SKM-1 treated with dmso at 0.1 percent for 144 hours (cell line): ENCODE results near the gene GREB1.

Experiments
- DNase-seq: peaks from one replicate; lab custom pipeline; 2025; ENCODE audit not compliant: unreplicated experiment; lab: John Stamatoyannopoulos, UW

Gene GREB1

GRCh38 chr2:11596801-11597200, 63.0 kb downstream of the GREB1 start:
- DNase-seq = no peak

GRCh38 chr2:11597538-11598225, 63.8 kb downstream of the GREB1 start:
- DNase-seq = no peak

- DNase-seq = no peak
These were observed 64.4 kb downstream of the GREB1 start for GRCh38 chr2:11598228-11598731.

GRCh38 chr2:11602563-11603204, 68.8 kb downstream of the GREB1 start:
- no peak for DNase-seq

- DNase-seq = no peak
These were observed 76.9 kb downstream of the GREB1 start for GRCh38 chr2:11610624-11611242.

GRCh38 chr2:11611251-11611650, 77.4 kb downstream of the GREB1 start:
- no peak for DNase-seq

- no peak for DNase-seq
These were observed 78.8 kb downstream of the GREB1 start for GRCh38 chr2:11612553-11613215.

GRCh38 chr2:11613297-11613696, 79.5 kb downstream of the GREB1 start:
- no peak for DNase-seq

- no peak for DNase-seq
These were observed 81.4 kb downstream of the GREB1 start for GRCh38 chr2:11615209-11615608.

- DNase-seq = no peak
These were observed 82.3 kb downstream of the GREB1 start for GRCh38 chr2:11616097-11616687.

GRCh38 chr2:11616851-11617415, 83.1 kb downstream of the GREB1 start:
- DNase-seq = no peak

- DNase-seq = no peak
These were observed 83.7 kb downstream of the GREB1 start for GRCh38 chr2:11617527-11617926.

- DNase-seq = no peak
These were observed 84.3 kb downstream of the GREB1 start for GRCh38 chr2:11617984-11618707.

- no peak for DNase-seq
These were observed 84.8 kb downstream of the GREB1 start for GRCh38 chr2:11618708-11619062.

- no peak for DNase-seq
These were observed 87.6 kb downstream of the GREB1 start for GRCh38 chr2:11621410-11621809.

- no peak for DNase-seq
These were observed 88.8 kb downstream of the GREB1 start for GRCh38 chr2:11622611-11623010.

GRCh38 chr2:11624893-11625292, 91.0 kb downstream of the GREB1 start:
- no peak for DNase-seq

- DNase-seq = no peak
These were observed 91.8 kb downstream of the GREB1 start for GRCh38 chr2:11625671-11626070.

- DNase-seq = no peak
These were observed 94.8 kb downstream of the GREB1 start for GRCh38 chr2:11628675-11629074.

GRCh38 chr2:11629215-11629614, 95.4 kb downstream of the GREB1 start:
- DNase-seq = no peak
